ENCODE measurements around the gene PTPRN2.

Gene PTPRN2

DNA sequence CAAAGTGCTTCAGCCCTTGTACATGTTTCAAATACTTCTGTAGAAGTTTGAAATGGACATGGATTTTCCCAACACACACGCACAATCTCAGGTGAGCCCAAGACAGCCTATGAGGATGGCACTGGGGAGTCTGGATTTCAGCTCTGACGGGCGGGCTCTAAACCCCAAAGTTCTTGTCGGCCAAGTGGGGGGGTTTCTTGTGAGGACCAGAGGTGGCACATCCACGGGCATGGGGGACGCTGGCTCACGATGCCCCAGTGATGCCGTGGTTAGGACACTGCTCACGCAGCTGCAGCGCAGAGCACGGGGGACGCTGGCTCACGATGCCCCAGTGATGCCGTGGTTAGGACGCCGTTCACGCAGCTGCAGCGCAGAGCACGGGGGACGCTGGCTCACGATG, 970.7 kb downstream of the PTPRN2 start:
- no peak for DNase-seq (ENCODE audit: low read depth)

DNA sequence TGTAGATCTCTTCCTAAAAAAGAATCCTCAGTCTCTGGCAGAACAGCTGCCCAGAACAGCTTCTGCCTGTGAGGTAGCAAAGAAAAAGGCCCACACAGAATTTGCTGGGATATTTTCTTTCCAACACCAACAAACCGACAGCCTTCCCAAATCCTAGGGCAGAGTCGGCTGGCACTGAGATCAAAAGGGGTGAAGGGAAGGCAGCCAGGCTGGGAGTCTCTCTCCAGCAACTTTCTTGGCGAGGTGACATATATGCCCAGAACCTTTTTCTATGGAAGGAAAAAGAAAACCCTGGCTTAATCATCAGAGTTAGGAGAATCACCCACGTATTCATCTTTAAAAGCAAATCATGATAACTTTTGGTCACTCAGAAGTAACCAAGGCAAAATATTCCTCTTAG, 971.2 kb downstream of the PTPRN2 start:
- DNase-seq (ENCODE audit: low read depth), result no peak

DNA sequence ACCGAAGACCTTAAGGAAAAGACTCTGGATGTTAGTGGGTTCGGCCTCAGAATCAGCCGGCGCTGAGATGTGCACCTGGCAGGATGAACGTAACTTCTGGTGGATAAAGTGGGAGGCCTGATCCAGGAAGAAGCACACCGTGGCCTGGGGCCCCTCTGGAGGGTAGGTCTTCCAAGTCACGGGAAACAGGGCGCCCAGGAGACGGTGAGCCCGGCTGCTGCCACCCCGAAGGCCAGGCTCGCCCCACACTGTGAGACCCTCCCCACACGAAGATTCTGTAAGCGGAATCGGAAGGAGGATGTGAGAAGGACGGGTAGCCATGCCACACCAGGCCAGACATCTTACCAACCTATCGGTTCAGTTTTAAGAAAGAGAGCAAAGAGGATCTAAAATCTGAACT, 971.8 kb downstream of the PTPRN2 start:
- DNase-seq (ENCODE audit: low read depth), result no peak

DNA sequence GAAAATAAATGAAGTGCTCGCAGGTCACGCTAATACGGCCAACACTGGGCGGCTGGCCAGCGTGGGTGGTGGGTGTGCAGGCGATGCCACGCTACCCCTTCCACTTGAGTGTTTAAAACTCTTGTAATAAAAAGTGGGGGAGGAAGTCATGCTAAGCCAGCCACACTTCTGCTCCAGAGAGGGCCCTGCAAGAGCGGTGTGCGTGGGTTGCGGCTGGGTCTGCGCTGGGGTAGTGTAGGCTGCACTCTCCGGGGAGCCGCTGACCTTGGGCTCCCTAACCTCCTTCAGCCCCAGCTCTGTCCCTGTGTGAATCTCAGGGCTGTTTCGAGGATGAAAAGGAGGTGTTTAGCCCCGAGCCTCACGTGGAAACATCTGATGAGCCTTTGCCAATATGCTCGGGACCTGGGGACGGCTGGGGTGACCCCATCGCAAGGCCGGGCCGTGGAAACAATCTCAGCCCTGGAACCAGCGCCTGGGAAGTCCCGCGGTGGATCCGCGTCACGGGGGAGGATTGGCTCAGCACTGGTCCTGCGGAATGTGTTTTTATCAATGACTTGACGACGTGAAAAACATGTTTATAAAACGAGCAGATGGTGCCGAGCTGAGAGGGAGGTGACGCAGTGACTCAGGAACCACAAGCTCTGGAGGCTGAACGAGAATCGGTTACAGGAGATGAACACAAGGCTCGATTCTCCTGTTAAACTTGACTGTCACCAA, 972.4 kb downstream of the PTPRN2 start:
- no peak for DNase-seq (ENCODE audit: low read depth)

DNA sequence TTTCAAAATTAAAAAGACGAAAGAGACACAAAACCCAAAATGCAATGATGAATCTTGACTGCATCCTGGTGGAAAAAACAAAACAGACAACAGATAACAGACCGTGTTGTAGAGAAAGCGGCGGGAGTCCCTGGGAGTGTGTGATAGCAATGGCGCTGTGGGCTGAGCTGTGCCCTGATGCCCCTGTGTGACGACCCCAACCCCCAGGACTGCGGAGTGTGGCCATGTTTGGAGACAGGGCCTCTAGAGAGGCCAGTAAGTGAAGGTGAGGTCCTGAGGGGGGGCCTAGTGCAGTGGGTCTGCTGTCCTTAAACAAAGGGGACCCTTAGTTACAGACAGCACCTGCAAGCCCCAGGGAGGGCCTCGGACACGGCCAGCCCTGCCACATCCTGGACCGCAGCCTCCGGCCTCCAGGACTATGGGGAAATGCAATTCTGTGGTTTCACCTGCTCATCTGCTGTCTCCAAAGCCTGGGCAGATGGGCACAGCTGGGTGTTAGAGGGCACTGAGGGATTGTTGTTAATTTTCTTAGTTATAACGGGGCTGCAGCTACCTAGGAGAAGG, 973.1 kb downstream of the PTPRN2 start:
- no peak for DNase-seq (ENCODE audit: low read depth)

DNA sequence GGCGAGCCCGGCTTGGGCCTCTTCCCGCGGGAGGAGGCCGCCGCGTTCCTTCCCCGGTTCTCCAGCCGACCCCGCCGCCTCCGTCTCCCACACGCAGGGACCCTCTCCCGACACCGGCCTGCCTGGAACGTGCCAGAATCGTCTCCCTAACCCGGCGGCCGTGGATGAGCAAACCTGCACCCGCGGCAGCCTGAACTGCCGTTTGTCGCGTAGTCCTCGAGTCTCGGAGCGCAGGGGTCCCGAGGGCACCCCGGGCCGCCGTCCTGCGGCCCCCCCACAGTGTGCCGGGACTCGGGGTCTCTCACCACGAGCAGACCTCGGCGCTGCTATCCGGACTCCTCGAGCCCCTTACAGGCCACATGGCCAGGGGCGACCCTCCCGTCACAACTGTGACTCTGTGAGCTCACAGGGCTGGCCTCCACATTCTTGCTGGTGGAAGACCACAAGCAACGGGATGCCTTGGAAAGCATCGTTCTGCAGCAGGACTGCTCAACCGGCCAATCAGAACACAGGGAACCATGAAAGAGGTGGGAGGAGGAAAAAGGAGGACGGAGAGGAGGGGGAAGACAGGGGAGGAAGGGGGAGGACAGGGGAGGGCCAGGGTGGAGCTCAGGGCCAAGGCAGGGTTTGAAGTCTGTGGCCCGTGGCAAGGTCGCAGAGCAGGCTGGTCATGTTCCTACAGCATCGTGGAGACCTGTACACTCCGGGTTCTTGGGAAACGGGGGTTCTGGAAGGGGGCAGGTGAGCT, 973.9 kb downstream of the PTPRN2 start:
- DNase-seq (ENCODE audit: low read depth), result no peak

DNA sequence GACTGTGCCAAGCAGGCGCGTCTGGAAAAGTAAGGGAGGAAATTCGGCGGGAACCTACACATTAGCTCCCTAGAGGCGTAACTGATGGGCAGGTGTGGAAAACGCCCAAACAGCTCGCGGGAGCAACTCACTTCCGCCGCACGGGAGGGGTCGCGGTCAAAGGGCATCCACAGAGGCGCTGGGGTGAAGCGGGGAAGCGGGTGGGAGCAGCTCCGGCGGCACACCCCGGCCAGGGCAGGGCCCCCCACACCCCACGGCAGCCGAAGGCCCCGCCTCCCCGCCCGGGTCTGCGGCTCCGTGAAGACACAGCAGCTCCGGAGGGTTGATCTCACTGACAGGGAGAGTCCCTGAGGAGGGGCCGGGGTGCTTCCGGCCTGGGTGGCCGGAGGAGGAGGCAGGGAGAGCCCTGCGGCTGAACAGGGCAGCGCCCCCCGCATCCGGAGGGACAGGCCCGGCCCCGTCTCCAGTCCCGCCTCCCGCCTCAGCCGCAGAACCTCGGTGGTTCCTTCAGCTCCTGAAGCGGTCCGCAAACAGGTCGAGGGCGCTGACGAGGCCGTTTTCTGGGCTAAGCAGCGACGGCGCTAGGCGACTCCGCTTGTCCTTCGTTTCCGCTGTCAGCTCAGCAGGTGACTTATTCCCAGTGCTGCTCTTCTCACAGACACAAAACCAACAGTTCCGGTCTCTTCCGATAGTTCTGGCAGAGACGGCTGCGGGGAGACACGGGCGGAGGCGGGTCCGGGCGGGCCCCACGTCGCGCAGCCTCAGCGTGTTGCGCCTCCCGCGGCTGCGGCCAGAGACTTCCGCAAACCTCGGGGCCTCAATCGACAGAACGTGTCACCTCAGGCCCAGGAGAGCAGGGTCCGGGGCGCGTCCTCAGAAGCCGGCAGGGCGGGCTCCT, 974.7 kb downstream of the PTPRN2 start:
- DNase-seq (ENCODE audit: low read depth), result no peak

DNA sequence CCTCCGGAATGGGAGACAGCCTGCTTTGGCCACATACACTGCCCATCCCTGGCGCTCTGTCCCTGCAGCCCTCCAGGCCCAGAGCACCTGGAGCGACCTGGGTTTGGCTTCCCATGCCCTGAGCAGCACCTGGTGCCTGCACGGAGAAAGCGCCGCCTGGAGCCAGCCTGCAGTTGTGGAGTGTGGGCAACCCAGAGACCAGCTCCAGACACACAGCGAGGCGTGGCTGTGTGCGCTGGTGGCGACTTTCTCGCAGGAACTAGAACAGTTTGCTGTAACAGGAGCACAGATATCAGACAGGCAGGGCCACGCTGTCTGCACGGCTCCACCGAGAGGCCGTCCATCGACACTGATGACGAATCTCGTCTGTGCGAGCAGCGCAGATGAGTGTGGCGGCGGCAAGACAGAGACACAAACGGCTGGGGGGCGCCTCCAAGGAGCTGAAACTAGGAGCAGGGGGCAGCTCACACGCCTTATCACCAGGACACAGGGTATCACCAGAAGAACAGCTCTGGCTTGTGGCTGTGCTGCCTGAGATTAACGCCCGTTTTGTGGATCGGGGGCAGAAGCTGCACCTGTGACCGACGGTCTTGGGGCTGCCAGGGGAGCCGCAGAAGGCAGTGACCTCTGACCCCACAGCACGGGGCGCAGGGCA, 975.5 kb downstream of the PTPRN2 start:
- DNase-seq (ENCODE audit: low read depth), result no peak

DNA sequence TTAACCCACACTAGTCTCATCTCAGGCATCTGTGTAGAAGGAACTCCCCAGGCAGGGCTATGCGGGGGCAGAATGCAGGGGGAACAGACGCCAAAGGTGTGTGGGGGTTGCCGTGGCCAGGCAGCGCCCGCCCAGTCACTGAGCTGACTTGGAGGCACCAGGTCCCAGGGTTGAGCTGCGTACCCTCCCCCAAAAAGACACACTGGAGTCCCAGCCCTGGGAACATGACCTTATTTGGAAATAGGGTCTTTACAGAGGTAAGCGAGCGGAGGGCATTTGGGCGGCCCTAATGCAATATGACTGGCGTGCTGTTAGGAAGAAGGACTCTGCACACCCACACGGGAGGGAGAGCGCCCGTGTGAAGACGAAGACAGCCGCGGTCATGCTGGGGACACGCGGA, 976.3 kb downstream of the PTPRN2 start:
- DNase-seq (ENCODE audit: low read depth), result no peak

DNA sequence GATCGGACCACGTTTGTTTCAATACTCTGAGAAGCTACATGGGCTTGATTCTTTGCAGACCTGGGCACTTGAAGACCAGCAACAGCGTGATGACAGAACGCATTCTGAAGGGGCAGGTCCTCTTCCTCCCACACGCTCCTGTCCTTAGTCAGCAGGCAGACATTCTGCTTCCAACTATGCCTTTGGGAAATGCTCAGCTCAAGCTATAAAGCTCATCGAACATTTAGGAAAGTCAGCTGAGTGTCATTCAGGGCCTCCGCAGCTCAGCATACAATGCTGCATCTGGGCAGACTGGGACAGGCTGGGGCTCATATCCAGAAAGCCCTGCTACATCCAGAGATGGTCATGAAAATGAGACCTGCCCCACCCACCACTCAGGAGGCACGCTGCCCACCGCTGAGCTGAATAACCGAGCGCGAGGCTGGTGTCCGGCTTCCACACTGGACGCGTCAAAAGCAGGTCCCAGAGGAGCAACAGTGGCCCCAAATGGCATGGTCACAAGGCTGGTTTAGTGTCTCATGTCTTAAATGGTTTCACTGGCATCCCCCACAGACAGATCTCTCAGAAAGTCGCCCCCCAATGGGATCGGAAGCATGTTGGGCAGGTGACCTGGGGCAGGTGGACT, 976.8 kb downstream of the PTPRN2 start:
- DNase-seq (ENCODE audit: low read depth), result no peak

DNA sequence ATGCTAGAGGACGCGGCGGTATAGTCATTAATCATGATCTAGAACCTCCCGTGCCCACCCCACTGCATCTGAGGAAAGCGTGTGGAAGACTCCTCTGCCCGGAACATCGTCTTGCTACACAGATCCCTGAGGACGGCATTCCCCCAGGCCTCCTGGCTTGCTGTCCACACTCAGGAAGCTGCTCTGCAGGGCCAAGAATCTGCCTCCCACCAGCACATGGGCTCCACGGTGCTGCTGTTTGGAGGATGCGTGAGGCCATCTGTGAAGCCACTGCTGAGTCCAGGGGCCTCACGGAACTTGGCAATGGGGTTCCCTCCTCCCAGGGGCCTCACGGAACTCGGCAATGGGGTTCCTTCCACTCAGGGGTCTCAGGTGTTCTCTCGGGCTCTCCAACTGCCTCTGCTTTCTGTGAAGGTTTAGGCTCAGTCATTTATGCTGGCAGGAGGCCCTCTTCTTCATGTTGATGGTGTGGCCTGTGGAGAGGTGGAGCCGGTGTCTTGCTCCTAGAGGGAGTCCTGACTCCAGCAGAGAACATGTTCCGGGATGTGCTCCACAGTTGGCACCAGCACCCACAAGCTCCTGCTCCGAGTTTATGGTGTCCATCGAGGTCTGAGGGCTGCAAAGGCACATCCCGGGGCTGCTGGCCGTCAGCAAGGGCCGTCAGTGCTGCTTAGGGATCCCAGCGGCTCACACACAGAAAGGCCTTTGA, 977.5 kb downstream of the PTPRN2 start:
- DNase-seq (ENCODE audit: low read depth), result no peak

DNA sequence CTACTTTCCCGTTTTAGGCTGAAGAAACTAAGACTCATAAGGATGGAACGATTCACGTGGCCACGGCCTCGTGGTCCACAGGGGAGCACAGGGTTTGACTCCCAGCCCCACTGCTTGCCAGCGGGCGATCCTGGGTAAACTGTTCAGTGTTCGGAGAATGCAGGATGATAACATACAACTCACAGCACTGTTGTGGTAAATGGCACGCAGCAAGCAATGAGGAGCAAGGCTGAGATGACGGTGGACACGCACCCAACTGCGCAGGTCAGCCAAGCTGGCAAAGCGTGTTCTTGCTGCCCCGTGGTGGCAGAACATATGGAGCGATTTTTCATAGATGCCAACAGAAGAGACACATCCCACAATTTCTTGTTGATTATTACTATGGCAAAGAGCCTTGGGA, 978.1 kb downstream of the PTPRN2 start:
- no peak for DNase-seq (ENCODE audit: low read depth)

DNA sequence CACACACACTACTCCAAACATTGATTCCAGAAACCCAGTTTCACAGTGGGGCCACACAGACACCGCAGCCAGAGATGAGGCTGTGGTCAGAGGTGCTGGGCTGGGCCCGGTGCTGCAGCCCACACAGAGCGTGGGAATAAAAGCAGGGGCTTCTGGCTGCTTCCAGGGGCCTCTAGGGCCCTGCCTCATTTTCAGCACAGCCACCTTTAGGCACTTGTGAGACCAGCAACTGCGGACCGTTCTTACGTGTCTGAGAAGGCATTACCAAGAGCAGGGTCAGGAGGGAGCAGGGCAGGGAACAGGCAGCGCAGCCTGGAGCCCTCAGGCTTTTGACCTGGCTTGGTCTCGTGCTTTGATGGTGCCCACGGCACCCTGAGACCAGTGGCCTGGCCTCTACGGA, 980.4 kb downstream of the PTPRN2 start:
- no peak for DNase-seq (ENCODE audit: low read depth)

DNA sequence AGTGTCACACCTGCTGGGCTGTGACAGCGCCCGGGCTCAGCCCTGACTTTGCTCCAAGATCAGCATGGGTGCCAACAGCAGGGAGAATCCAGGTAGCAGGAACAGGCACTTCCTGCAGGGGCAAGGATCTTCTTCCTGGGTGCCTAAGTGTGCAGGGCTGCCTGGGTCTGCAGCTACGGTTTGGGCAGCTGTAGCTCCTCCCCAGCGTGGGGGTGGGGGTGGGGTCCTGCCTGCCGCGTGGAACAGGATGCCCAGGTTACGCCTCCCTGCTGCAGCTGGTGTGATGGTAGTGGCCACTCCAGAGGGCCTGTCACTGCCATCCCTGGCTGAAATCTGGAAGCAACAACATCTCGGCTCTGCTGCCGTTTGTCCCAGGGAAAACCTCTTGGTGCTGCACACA, 981.5 kb downstream of the PTPRN2 start:
- DNase-seq (ENCODE audit: low read depth), result no peak

DNA sequence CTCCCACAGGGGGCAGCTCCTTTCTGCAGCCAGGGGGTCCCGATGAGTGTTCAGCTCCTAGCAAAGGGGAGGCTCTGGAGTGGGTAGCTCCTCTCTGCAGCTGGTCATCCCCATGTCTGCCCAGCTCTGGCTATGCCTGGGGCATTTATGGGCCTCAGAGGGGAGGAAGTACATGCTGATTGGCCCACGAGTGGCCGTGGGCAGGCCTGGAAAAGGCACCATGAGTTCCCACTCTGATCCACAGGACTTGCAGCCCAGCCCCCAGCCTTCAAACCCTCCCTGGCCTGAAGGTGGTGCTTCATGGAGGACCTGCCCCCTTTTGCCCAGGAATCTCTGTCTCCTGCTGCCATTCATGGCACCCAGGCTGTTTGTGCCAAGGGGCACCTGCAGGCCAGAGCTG, 982.0 kb downstream of the PTPRN2 start:
- DNase-seq (ENCODE audit: low read depth), result no peak

DNA sequence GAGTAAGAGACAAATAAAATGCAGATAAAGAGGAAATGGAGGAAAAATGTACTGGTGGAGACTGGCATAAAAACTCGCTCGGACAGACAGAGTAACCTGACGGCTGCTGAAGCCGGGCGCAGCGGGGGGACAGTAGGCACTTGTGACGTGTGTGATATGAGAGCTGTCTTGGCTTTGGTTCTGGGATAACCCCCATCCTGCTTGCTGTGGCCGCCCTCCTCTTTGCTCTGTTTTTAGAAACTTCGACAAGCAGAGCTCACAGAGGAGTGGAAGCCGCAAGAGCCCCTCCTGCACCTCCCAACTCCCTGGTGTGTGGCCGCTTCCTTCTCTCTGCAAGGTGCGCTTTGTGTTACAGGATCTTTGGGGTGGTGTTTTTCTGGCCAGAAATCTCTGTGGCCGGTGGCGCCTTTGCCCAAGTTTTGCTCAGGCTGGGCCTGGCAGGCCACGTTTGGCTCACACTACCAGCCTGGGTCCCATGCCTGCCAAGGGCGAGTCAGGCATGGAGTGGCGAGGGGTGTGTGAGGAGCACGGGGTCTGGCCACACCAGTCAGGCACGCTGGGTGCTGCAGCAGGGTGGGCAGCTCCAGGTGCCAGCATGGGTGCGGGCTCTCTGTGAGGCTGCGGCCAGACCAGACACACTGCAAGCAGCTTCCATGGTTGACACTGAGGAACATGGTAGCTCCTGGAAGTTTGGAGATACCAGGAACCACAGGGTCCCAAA, 982.8 kb downstream of the PTPRN2 start:
- DNase-seq (ENCODE audit: low read depth), result no peak

DNA sequence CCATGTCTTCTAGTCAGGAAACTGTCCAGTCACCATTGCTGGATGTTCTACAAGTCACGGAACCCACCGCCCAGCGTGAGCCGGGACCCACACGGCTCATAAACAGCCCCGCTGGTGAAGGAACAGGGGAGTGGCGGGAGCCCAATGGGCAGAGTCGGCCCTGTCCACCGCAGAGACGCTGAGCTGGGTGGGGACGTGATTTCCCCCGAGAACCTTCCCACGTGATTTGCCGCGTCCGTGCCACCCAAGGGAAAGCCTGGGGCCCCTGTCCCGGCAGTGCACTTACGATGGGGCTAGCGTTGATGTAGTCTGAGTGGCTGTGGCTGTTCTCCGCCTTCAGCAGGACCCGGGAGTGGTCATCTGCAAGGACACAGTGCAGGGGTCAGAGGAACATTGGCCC, 983.9 kb downstream of the PTPRN2 start:
- DNase-seq (ENCODE audit: low read depth), result no peak

DNA sequence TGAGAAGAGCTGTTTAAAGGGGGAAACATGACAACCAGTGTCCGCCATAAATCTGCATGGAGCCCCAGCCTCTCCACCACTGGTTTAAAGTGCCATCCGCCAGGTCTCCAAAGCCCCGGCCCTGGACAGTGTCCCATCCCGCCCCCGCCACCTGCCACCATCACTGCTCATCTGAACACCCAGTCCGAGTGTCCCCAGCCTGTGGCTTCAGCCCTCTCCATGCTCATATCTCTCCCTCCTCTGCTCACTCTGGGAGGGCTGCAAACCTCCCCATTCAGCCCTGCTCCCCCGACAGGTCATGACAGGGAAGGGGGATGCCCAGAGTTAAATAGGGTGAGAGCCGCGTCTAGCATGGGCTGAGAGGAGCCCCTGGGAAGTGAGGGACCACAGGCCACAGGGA, 984.6 kb downstream of the PTPRN2 start:
- no peak for DNase-seq (ENCODE audit: low read depth)

DNA sequence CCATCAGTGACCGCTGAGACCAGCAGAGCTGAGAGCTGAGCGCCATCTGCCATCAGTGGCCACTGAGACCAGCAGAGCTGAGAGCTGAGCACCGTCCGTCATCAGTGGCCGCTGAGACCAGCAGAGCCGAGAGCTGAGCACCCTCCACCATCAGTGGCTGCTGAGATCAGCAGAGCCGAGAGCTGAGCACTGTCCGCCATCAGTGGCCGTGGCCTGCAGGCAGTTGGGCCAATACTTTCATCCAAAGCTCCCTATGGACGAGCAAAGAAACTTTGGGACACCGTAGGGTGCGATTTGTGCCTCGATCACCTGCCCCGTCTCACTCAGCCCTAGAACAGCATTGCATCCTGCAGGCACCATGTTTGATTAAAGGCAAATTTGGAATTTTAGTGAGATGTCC, 985.0 kb downstream of the PTPRN2 start:
- DNase-seq (ENCODE audit: low read depth), result no peak

DNA sequence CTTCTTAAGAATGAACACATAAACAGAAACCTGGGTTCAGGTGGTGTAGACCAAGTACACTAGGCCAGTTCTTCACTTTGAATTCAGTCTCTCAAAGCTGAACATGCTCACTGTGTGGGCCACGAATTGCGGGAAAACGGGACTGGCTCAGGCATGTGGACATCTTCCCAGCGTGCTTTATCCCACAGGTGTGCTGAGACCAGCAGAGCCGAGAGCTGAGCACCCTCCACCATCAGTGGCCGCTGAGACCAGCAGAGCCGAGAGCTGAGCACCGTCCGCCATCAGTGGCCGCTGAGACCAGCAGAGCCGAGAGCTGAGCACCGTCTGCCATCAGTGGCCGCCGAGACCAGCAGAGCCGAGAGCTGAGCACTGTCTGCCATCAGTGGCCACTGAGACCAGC, 985.5 kb downstream of the PTPRN2 start:
- DNase-seq (ENCODE audit: low read depth), result no peak

All from HS-5 (cell line).